Activated CD4-positive, alpha-beta T cell treated with anti-CD3 and anti-CD28 coated beads, Interleukin-2, amount 10 ng/mL, durations not matched to agents 7 days and 5 days (primary cell): ENCODE measurements around the gene HOXC11. TPM values are rescaled to one million over a fixed set of nuclear protein-coding genes. Genes with fewer than 3 reads are reported as not detected.

ENCODE experiments used
- CTCF ChIA-PET: fragments of 350-600 bp; sonication (Branson Sonifier 250); formaldehyde crosslinking; loops from one replicate; lab custom pipeline; 2021; ENCODE audit warnings: antibody characterized with exemption; lab: Charles Lee
- POLR2A ChIA-PET: fragments of 350-600 bp; sonication (Branson Sonifier 250); formaldehyde crosslinking; loops from one replicate; lab custom pipeline; 2021; ENCODE audit warnings: antibody characterized with exemption; lab: Charles Lee
- DNase-seq: peaks from one replicate; pipeline ENCODE4 v3.0.0-alpha.2; 2020
- H3K27ac Mint-ChIP-seq: one replicate; pipeline ENCODE4 v1.8.0; 2021; ENCODE audit warnings: mild to moderate bottlenecking, moderate library complexity, mixed read lengths
- H3K27me3 Mint-ChIP-seq: one replicate; pipeline ENCODE4 v1.8.0; 2021; ENCODE audit warnings: mixed read lengths
- H3K36me3 Mint-ChIP-seq: one replicate; pipeline ENCODE4 v1.8.0; 2021; ENCODE audit warnings: low read depth, mixed read lengths
- H3K4me1 Mint-ChIP-seq: one replicate; pipeline ENCODE4 v1.8.0; 2021; ENCODE audit warnings: mixed read lengths
- H3K4me3 Mint-ChIP-seq: one replicate; pipeline ENCODE4 v1.8.0; 2021; ENCODE audit warnings: mild to moderate bottlenecking, moderate library complexity, mixed read lengths
- H3K9me3 Mint-ChIP-seq: one replicate; pipeline ENCODE4 v1.8.0; 2021; ENCODE audit warnings: mixed read lengths
- total RNA-seq, 2 experiments: library from RNA; stranded (reverse); gene quantifications; one replicate each; pipeline ENCODE4 v1.2.3, GENCODE V29; 2021

HOXC11 gene
- total RNA-seq, 2 experiments from 2014 or later: not detected

- CTCF ChIA-PET: interaction anchor here (0.5 to 1.2 kb wide), 3 partner anchors 21 to 446 kb away, joined by 3 to 5 read pairs (median 4); partner anchors contain the start of gene HOXC5
- H3K27me3 Mint-ChIP-seq: peaks cover 94% of the 10 kb centered on the region
- peak overlapping the region; percentile 21 for H3K27ac Mint-ChIP-seq
- DNase-seq: no peak
- POLR2A ChIA-PET: no interaction called here
- H3K4me3 Mint-ChIP-seq: no peak overlapping the region
- H3K36me3 Mint-ChIP-seq: no peaks in the 10 kb centered on the region
- H3K4me1 Mint-ChIP-seq: peaks cover 22% of the 10 kb centered on the region
- H3K9me3 Mint-ChIP-seq: no peaks in the 10 kb centered on the region
Observed at GRCh38 chr12:54010972-54011664, 38.2 kb downstream of the HOXC11 start.

- CTCF ChIA-PET: interaction anchor here (0.5 to 1.2 kb wide), 4 partner anchors 20 to 481 kb away, joined by 3 to 5 read pairs (median 4); partner anchors contain the start of gene HOXC5
- POLR2A ChIA-PET: no interaction called here
- H3K27me3 Mint-ChIP-seq: peaks cover 92% of the 10 kb centered on the region
- no peak overlapping the region for H3K4me3 Mint-ChIP-seq
- H3K4me1 Mint-ChIP-seq: peaks cover 16% of the 10 kb centered on the region
- no peak overlapping the region for H3K27ac Mint-ChIP-seq
- H3K9me3 Mint-ChIP-seq: no peaks in the 10 kb centered on the region
- no peak for DNase-seq
- no peaks in the 10 kb centered on the region for H3K36me3 Mint-ChIP-seq
Observed at GRCh38 chr12:54011665-54012532, 39.0 kb downstream of the HOXC11 start.

- CTCF ChIA-PET: interaction anchor here (0.5 to 1.5 kb wide), 6 partner anchors 11 to 480 kb away, joined by 3 to 5 read pairs (median 3); partner anchors contain the start of gene HOXC5
- no peaks in the 10 kb centered on the region for H3K9me3 Mint-ChIP-seq
- H3K36me3 Mint-ChIP-seq: no peaks in the 10 kb centered on the region
Observed at GRCh38 chr12:54012631-54013409, 39.9 kb downstream of the HOXC11 start.

GRCh38 chr12:54014377-54015017 is 41.6 kb downstream of the HOXC11 start:
- ChIA-PET CTCF (interaction anchor here (1.0 to 1.2 kb wide), 4 partner anchors 9 to 187 kb away, joined by 3 to 4 read pairs (median 4); partner anchors contain the start of gene HOXC5), POLR2A (interaction anchor here (0.6 kb wide), 1 partner anchor 34 kb away, joined by 3 read pairs; no protein-coding TSS in a partner anchor)
- Mint-ChIP-seq H3K27me3 (peaks cover 84% of the 10 kb centered on the region), H3K36me3 (peaks cover 2% of the 10 kb centered on the region), H3K4me1 (peaks cover 25% of the 10 kb centered on the region), H3K27ac (peak overlapping the region; percentile 46), H3K9me3 (no peaks in the 10 kb centered on the region), H3K4me3 (no peak overlapping the region)
- DNase-seq: no peak

More at GRCh38 chr12:54012631-54013409, 39.9 kb downstream of the HOXC11 start:
- H3K4me1 Mint-ChIP-seq: peaks cover 23% of the 10 kb centered on the region
- POLR2A ChIA-PET: no interaction called here
- no peak overlapping the region for H3K4me3 Mint-ChIP-seq
- no peak for DNase-seq
- H3K27me3 Mint-ChIP-seq: peaks cover 92% of the 10 kb centered on the region
- no peak overlapping the region for H3K27ac Mint-ChIP-seq

- Mint-ChIP-seq H3K27ac (no peak overlapping the region), H3K9me3 (no peaks in the 10 kb centered on the region), H3K36me3 (peaks cover 2% of the 10 kb centered on the region), H3K4me3 (no peak overlapping the region), H3K27me3 (peaks cover 84% of the 10 kb centered on the region), H3K4me1 (peaks cover 23% of the 10 kb centered on the region)
- no peak for DNase-seq
- POLR2A ChIA-PET: no interaction called here
- CTCF ChIA-PET: interaction anchor here (0.7 to 1.5 kb wide), 6 partner anchors 8 to 186 kb away, joined by 3 to 4 read pairs (median 4); partner anchors contain the start of genes HOXC5 and SMUG1
Observed at GRCh38 chr12:54015018-54015931, 42.3 kb downstream of the HOXC11 start.

GRCh38 chr12:54016051-54016450 is 43.1 kb downstream of the HOXC11 start:
- Mint-ChIP-seq H3K9me3 (no peaks in the 10 kb centered on the region), H3K36me3 (peaks cover 2% of the 10 kb centered on the region), H3K4me1 (peaks cover 22% of the 10 kb centered on the region), H3K27me3 (peaks cover 83% of the 10 kb centered on the region), H3K27ac (no peak overlapping the region), H3K4me3 (no peak overlapping the region)
- ChIA-PET CTCF (interaction anchor here (1.0 to 1.6 kb wide), 4 partner anchors 16 to 189 kb away, joined by 3 to 4 read pairs (median 4); partner anchors contain the start of genes HOXC5 and SMUG1), POLR2A (no interaction called here)
- no peak for DNase-seq

GRCh38 chr12:54016478-54016964 is 43.6 kb downstream of the HOXC11 start:
- H3K27ac Mint-ChIP-seq: no peak overlapping the region
- peaks cover 2% of the 10 kb centered on the region for H3K36me3 Mint-ChIP-seq
- H3K4me3 Mint-ChIP-seq: no peak overlapping the region
- POLR2A ChIA-PET: no interaction called here
- peaks cover 83% of the 10 kb centered on the region for H3K27me3 Mint-ChIP-seq
- CTCF ChIA-PET: interaction anchor here (1.0 to 1.6 kb wide), 4 partner anchors 16 to 188 kb away, joined by 3 to 4 read pairs (median 4); partner anchors contain the start of genes HOXC5 and SMUG1
- no peak for DNase-seq
- H3K4me1 Mint-ChIP-seq: peaks cover 21% of the 10 kb centered on the region
- no peaks in the 10 kb centered on the region for H3K9me3 Mint-ChIP-seq

GRCh38 chr12:54017027-54017788 is 44.3 kb downstream of the HOXC11 start:
- ChIA-PET POLR2A (no interaction called here), CTCF (interaction anchor here (0.6 to 1.6 kb wide), 7 partner anchors 9 to 191 kb away, joined by 3 to 6 read pairs (median 4); partner anchors contain the start of gene HOXC5)
- no peak for DNase-seq
- Mint-ChIP-seq H3K27me3 (peaks cover 83% of the 10 kb centered on the region), H3K4me1 (peaks cover 24% of the 10 kb centered on the region), H3K27ac (peak overlapping the region; percentile 74), H3K36me3 (peaks cover 2% of the 10 kb centered on the region), H3K9me3 (no peaks in the 10 kb centered on the region), H3K4me3 (peak overlapping the region; percentile 74)

- DNase-seq: peak; percentile 73
- peak overlapping the region; percentile 74 for H3K27ac Mint-ChIP-seq
- peaks cover 83% of the 10 kb centered on the region for H3K27me3 Mint-ChIP-seq
- peaks cover 24% of the 10 kb centered on the region for H3K4me1 Mint-ChIP-seq
- peak overlapping the region; percentile 74 for H3K4me3 Mint-ChIP-seq
- POLR2A ChIA-PET: no interaction called here
- CTCF ChIA-PET: interaction anchor here (0.6 to 1.4 kb wide), 5 partner anchors 9 to 190 kb away, joined by 3 to 6 read pairs (median 5); no protein-coding TSS in a partner anchor
- H3K9me3 Mint-ChIP-seq: no peaks in the 10 kb centered on the region
- H3K36me3 Mint-ChIP-seq: peaks cover 2% of the 10 kb centered on the region
Observed at GRCh38 chr12:54017878-54018467, 45.0 kb downstream of the HOXC11 start.

- DNase-seq: no peak
- no peaks in the 10 kb centered on the region for H3K9me3 Mint-ChIP-seq
- H3K36me3 Mint-ChIP-seq: peaks cover 2% of the 10 kb centered on the region
- POLR2A ChIA-PET: no interaction called here
- CTCF ChIA-PET: no interaction called here
- peaks cover 83% of the 10 kb centered on the region for H3K27me3 Mint-ChIP-seq
- peak overlapping the region; percentile 74 for H3K4me3 Mint-ChIP-seq
- H3K4me1 Mint-ChIP-seq: peaks cover 24% of the 10 kb centered on the region
- H3K27ac Mint-ChIP-seq: peak overlapping the region; percentile 36
Observed at GRCh38 chr12:54018468-54018984, 45.6 kb downstream of the HOXC11 start.
